HepG2 (cell line): ENCODE measurements around the gene THRB.

Experiments used
- POLR2AphosphoS5 ChIP-seq: IDR thresholded peaks from 2 replicates; pipeline ENCODE4 v1.6.1; 2012; ENCODE audit warnings: low read depth, low read length
- ZNF776 ChIP-seq: sonication (generic); formaldehyde crosslinking; IDR thresholded peaks from 2 replicates; pipeline ENCODE4 v1.4.0; 2020; ENCODE audit warnings: mild to moderate bottlenecking, missing genetic modification reagents
- TF ChIP-seq, protein P1 (sequence below): sonication (generic); formaldehyde crosslinking; conservative IDR thresholded peaks from 2 replicates; pipeline ENCODE4 v1.8.1; 2023; ENCODE audit warnings: missing genetic modification reagents

- TF ChIP-seq ZNF776 (CRISPR knock-in tag) (no peak), POLR2AphosphoS5 (no peak)
- TF ChIP-seq, protein P1, sequence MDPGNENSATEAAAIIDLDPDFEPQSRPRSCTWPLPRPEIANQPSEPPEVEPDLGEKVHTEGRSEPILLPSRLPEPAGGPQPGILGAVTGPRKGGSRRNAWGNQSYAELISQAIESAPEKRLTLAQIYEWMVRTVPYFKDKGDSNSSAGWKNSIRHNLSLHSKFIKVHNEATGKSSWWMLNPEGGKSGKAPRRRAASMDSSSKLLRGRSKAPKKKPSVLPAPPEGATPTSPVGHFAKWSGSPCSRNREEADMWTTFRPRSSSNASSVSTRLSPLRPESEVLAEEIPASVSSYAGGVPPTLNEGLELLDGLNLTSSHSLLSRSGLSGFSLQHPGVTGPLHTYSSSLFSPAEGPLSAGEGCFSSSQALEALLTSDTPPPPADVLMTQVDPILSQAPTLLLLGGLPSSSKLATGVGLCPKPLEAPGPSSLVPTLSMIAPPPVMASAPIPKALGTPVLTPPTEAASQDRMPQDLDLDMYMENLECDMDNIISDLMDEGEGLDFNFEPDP, result no peak
These were observed 256.5 kb downstream of the THRB start for GRCh38 chr3:24237971-24238706.
